SW 1271 (cell line): ENCODE results near the gene SFRP5.
A peak's percentile ranks its signal among the peaks of the same experiment; 100 is the strongest.

Experiments used
- DNase-seq, 2 experiments: peaks; one replicate each; lab custom pipeline; 2025; lab: John Stamatoyannopoulos, UW

The SFRP5 gene

DNA sequence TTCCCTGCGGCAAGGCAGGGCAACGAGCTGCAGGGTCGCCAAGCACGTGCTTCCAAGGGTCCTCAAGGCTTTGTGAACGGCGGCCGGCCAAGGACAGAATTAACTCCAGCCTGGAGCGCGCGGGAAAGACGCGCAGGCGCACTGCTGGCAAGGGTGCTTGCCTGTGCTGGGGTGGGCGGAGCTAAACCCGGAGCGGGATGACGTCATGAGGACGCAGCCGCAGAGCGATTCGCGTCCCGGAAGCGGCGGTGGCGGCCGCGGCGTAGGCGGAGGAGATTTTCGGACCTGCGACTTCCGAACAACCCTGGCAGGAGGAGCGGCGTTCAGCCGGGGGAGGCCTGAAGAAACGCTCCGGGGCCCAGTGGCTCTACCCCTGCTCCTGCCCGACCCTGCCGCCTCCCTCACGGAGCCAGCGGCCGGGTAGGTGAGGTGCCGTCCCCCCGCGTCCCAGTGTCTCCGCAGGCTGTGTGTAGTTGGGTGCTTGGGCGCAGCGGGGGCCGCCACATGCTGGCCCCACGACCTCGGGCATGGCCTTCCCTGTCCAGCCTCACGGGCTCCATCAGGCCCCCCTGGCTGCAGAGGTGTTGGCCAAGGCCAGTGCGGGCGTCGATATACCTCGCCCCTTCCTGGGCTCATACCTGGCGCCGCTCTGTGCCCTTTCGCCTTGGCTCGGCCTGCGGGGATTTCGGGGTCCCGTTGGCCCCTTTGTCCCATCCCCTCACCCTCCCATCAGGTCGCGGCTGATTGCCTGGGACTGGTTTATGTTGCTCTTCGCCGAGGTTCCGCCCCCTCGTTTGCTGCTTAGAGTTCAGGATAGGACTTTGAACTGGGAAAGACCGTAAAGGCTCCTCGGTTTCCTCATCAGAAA is 34.7 kb downstream of the SFRP5 start, which contains the start of gene ZFYVE27:
Gene ZFYVE27 (plus strand): TSS at position 227 of the 868 bp plus-strand sequence. CDS start 1,350 bp downstream, outside the sequence.
- peak; percentile 50 to 80 for DNase-seq

DNA sequence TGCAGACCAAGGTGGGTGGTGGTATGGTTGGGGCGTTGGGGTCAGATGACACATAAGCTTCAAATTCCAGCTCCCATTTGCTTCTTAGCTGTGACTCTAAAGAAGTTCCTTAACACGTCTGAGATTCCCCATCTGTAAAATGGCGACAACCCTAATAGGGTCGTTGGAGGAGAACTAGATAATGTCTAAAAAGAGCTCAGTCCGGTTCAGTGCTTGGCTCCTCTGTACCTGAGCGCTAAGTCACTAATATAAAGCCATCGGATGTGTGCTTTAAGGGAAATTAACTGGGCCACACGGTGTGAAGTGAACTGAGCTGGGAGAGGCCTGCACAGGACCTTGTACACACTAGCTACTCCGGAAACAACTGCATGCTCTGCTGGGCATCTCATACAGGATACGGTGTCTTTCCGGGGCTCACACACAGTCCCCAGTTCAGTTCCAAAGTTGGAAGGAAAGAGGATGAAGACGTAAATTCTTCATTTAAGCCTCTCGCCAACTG is 35.3 kb downstream of the SFRP5 start:
- no peak for DNase-seq

DNA sequence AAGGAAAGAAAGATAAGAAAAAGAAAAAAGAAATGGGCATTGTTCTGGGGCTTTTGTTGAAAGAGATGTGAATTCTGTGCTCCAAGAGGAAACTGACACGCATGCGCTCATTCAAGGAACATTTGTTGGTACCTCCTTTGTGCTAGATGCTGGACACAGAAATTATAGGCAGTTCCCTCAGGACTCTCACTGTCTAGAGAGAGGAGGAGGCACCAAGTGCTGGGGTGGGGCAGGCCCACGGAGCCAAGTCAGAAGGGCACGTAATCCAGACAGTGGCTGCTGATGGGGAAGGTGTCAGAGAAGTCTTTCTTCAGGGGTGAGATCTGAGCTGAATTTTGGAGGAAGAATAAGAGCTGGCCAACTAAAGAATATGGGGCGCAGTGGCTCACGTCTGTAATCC is 37.8 kb downstream of the SFRP5 start:
- no peak for DNase-seq

DNA sequence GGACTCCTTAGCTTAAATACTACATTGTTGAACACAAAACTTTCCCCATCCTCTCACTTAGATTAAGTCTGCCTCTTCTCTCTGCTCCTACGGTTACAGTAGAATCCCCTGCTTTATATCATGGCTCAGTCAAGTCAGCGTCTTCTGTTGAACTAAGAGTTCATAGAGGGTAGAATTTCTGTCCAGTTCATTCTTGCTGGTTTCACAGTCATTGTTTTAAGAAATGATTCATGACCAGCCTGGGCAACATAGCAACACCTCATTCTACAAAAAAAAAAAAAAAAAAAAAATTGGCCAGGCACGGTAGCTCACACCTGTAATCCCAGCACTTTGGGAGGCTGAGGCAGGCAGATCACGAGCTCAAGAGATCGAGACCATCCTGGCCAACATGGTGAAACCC is 38.5 kb downstream of the SFRP5 start:
- no peak for DNase-seq

DNA sequence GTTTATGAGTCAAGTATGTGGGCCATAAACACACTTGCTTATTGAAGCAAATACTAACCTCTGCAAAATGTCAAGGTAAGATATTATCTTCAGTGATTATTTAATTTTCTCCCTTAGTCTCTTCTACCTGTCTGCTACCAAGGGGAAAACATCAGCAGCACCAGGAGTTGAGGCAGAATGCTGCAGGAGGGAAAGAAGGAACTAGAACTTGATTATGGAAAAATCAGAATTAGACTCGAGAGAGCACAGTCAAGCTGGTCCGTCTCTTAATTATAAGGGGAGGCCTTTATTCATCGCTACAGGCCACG is 39.8 kb downstream of the SFRP5 start:
- no peak for DNase-seq

DNA sequence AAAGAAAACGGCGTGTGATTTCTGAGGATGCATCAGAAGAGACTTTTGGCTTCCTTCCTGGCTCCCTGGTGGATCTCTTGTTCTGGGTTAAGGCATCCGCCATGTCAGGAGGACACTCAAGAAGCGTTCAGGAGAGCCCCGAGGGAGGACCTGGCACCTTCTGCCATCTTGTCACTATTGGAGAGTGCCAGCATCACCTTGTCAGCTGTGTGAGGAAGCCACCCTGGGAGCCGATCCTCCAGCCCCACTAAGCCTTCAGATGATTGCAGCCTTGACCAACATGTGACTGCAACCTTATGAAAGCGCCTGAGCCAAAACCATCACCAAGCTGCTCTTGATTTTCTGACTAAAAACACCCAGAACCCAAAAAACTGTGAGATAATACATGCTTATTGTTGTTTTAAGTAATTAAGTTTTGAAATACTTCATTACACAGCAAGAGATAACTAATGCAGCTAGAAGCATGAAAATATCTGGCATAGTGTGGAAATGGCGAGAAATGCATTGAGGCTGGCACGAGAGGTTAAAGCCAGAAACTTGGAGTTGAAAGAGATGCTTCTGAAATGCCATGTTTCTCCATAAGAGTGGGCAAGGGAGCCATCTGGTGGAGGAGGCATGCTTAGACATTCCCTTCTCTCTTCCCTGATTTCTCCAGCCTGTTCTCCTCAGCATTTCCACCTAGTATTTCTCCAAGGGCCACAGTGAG is 40.3 kb downstream of the SFRP5 start:
- DNase-seq, result peak; percentile 4 to 72

DNA sequence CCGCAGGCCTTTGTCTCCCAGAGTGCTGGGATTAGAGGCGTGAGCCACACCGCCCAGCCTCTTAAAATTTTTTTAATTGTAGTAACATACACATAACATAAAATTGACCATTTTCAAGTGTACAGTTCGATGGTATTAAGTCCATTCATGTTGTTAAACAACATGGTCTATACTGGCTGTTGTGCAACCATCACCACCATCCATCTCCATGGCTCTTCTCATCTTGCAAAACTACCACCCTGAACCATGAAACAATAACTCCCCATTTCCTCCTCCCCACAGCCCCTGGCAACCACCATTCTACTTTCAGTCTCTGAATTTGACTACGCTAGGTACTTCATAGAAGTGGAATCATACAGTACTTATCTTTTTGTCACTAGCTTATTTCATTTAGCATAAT is 42.8 kb downstream of the SFRP5 start:
- DNase-seq, result no peak

DNA sequence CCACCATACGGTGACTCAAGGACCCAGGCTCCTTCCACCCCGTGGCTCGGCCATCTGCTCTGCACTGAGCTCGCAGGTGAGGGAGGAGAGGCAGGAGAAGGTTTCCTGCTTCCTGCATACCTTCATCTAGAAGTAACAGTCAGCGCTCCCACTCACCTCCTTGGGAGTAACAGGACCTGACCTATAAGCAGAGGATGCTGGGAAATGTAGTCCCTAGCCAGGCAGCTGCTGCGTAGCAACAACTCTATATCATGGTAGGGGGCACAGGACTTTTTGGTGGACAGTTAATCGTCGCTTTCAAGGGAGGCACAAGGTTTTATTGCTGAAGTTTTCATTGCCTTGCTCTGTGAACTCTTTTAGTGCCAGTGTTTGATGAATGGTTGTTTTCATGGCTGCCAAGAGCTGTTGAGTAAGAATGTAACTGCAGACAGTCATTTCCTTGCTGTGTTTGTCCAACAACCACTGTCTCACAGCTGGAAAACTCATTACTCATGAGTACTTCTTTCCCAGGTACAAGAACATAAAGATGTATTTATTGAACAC is 45.1 kb downstream of the SFRP5 start:
- peak in 1 of 2 experiments; percentile 12 for DNase-seq

DNA sequence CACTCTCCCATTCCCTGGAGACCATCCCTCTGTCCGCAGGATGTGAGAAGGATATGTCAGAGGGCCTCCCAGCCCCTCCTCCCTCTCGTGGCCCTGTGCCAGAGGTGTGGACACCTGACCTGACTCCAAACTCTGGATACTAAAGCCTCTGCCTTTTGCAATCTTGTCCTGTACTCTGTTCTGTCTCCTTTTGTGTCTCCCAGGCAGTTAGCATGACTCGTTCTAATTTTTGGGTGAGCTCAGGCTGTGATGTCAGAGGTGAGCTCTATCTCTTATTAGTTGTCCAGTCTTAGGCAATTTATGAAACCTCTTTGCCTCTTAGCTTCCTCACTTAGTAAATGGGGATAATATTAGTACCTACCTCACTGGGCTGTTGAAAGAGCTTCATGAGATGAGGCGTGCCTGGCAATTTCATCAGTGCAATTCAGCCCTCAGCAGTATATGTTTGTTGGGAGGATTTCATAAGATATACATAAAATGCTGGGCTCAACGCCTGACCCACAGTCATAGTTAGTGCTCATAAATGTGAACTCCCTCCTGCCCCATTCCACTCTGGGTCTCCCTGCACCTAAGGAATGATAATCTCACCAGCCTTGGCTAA is 47.4 kb downstream of the SFRP5 start:
- no peak for DNase-seq

DNA sequence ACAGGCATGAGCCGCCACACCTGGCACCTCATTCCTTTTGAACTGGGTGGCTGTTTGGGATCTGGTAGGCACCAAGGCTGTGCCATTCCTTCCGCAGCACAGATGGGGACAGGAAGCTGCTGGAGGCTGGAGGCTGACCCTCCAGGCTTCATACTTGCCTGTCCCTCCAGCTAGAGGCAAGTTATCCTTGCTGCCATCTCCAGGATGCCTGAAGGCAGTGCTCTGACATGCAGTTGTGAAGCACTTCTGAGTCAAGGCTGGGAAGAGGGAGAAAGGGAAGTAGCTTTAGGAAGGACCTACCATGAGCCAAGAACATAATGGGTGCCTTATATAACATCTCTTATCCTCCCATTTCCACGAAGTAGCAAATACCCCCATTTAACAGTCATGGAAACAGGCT is 48.8 kb downstream of the SFRP5 start:
- DNase-seq, result no peak

DNA sequence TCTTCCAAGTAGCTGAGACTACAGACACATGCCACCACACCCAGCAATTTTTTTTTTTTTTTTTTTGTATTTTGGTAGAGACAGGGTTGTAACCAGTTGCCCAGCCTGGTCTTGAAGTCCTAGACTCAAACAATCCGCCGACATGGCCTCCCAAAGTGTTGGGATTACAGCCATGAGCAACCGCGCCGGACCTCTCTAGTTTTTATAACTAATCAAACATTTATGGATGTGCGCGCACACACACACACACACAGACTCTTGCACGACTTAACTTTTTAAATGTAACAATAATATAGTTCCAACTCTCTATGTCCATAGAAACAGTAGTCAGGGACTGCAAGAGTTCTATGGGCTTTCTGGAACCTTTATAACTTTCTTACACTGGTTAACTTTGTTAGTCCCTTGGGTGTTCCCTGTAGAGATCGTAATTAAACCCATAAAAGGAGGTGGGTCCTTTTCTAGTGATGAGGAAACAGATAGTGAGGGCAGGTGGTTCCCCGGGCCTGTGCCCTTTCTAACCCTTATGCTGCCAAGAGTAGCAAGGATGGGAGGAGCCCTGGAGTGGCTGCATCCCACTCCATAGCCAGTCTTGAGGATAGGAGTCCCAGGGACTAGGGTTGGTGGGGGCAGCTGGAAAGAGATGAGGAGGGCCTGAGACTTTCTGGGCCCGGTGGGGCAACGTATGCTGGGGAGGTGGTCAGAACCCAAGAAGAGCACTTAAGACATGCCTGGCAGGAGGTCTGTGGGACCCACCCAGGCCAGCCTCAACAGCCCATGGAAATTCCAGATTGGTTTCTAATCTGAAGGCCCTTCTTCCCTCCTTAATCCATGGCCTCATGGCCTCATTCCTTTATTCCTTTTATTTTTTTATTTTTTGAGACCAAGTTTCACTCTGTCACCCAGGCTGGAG is 49.7 kb downstream of the SFRP5 start:
- DNase-seq, result no peak

DNA sequence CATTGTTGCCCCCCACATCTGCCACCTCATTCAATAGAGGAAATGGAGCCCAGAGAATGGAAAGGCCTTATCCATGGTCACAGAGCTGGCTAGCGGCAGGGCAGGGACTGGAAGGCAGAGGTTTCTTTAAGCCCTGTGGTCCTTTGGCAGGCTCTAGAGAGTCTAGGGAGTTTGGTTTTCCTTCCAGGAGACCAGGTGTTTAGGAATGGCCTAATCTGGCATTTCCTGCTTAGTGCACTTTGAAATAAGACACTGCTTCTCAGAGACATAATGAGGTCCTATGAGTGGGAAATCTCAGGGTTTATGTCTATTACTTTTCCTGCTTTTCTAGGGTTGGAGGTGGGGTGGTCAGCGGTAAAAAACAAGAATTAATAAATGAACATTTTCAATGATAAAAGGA is 52.2 kb downstream of the SFRP5 start:
- DNase-seq, result no peak

DNA sequence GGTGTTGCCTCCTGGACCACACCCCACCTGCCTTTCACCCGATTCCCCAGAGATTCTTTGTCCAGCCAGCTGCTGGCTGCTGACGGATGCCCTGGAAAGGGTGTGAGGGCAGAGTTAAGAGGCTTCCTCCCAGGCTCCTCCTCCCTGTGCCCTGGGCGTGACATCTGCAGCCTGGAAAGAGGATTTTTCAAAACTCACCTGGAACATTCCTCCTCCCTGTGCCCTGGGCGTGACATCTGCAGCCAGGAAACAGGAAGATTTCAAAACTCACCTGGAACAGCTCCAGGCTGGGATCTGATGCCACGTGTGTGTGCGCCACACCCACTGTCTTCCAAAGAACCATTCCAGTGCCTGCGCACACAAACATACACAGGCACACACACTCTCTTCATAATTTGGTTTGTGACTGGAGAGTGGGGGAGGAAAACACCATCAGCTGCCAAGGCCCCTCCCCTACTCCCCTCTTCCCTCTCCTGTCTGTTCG is 53.1 kb downstream of the SFRP5 start:
- DNase-seq, result no peak

DNA sequence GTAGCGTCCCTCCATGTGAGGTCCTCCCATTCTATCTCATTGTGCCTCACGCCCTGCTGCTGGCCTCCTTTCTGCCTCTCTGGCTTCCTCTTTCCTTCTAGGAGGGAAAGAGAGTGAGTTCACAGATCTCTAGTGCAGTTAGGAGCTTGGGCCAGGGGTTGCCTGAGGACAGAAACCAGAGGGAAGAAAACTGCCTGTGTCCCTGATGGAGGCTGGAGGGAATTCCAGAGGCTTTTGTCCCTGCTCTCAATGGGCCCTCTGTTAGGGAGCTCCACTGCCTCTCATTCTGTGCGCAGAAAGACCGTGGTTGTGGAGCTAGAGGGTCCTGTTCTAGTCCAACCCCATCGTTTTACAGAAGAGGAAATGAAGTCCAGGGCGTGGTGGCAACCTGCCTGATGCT is 53.6 kb downstream of the SFRP5 start:
- no peak for DNase-seq

DNA sequence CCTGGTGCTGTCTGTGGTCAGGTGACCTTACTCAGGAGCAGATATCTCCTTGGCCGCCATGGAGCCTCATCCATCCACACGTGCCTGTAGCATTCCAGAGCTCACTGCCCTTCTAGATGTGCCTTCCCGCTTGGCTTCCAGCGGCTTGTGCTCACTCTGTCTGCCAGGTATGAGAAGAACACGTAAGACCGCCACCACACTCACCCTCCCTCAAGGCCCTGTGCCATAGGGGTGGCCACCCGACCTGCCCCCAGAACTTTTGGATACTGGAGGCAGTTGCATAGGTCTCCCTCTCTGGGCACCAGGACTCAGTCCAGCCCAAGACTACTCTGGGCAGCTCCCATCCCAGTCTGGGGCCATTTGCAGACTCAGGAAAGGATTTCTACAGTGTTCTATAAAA is 54.2 kb downstream of the SFRP5 start:
- no peak for DNase-seq
